ENCODE data around the gene SNAI3.

The SNAI3 gene

GRCh38 chr16:88702371-88703210 is 16.3 kb upstream of the SNAI3 start:
- Histone ChIP-seq H3K9me3 (ENCODE audit: control insufficient read depth, insufficient read depth, low read depth, low read length) (no peaks in the 10 kb centered on the region), H3K27ac (ENCODE audit: extremely low read depth, low read depth, low read length) (no peak overlapping the region), H3K36me3 (ENCODE audit: control insufficient read depth in 2 of 2, insufficient read depth in 1 of 2, low read length in 2 of 2) (peaks cover 0 to 38% of the 10 kb centered on the region in 2 experiments; a peak in 2 of 3 replicates), H3K4me1 (ENCODE audit: control insufficient read depth, insufficient read depth, low read length) (no peaks in the 10 kb centered on the region), H3K4me3 (ENCODE audit: low read depth, low read length) (no peak overlapping the region)
- CTCF ChIA-PET: interaction anchor here (1.3 kb wide), 1 partner anchor 17 kb away, joined by 3 read pairs; no protein-coding TSS in a partner anchor
- TF ChIP-seq, protein P1, sequence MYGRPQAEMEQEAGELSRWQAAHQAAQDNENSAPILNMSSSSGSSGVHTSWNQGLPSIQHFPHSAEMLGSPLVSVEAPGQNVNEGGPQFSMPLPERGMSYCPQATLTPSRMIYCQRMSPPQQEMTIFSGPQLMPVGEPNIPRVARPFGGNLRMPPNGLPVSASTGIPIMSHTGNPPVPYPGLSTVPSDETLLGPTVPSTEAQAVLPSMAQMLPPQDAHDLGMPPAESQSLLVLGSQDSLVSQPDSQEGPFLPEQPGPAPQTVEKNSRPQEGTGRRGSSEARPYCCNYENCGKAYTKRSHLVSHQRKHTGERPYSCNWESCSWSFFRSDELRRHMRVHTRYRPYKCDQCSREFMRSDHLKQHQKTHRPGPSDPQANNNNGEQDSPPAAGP (tag by site-specific recombination; IDR thresholded peaks at IDR 0.05): no peak
- no peak for TF ChIP-seq ZFP69B (tag by site-specific recombination; IDR thresholded peaks at IDR 0.05)
- TF ChIP-seq, protein P2, sequence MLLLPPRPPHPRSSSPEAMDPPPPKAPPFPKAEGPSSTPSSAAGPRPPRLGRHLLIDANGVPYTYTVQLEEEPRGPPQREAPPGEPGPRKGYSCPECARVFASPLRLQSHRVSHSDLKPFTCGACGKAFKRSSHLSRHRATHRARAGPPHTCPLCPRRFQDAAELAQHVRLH (tag by site-specific recombination; IDR thresholded peaks at IDR 0.05): no peak
- TF ChIP-seq BCL11B (tag by site-specific recombination; IDR thresholded peaks at IDR 0.05; ENCODE audit: low read depth): no peak
- no peak for TF ChIP-seq HIC1 (tag by site-specific recombination; IDR thresholded peaks at IDR 0.05)
- no peak for TF ChIP-seq KLF7 (tag by site-specific recombination; IDR thresholded peaks at IDR 0.05; ENCODE audit: borderline replicate concordance)
- no peak for TF ChIP-seq ZNF280D (tag by site-specific recombination; IDR thresholded peaks at IDR 0.05)
- TF ChIP-seq ZNF274 (IDR thresholded peaks at IDR 0.05; ENCODE audit: low read length): no peak
- no peak for TF ChIP-seq ZNF274 (tag by site-specific recombination; IDR thresholded peaks at IDR 0.05; ENCODE audit: borderline replicate concordance)
- TF ChIP-seq, protein P3, sequence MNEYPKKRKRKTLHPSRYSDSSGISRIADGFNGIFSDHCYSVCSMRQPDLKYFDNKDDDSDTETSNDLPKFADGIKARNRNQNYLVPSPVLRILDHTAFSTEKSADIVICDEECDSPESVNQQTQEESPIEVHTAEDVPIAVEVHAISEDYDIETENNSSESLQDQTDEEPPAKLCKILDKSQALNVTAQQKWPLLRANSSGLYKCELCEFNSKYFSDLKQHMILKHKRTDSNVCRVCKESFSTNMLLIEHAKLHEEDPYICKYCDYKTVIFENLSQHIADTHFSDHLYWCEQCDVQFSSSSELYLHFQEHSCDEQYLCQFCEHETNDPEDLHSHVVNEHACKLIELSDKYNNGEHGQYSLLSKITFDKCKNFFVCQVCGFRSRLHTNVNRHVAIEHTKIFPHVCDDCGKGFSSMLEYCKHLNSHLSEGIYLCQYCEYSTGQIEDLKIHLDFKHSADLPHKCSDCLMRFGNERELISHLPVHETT (tag by site-specific recombination; IDR thresholded peaks at IDR 0.05): no peak
- TF ChIP-seq HOXA7 (CRISPR knock-in tag; IDR thresholded peaks at IDR 0.05; ENCODE audit: borderline replicate concordance): no peak
- POLR2A ChIA-PET: interaction anchor here (1.0 kb wide), 1 partner anchor 27 kb away, joined by 10 read pairs; no protein-coding TSS in a partner anchor

DNA sequence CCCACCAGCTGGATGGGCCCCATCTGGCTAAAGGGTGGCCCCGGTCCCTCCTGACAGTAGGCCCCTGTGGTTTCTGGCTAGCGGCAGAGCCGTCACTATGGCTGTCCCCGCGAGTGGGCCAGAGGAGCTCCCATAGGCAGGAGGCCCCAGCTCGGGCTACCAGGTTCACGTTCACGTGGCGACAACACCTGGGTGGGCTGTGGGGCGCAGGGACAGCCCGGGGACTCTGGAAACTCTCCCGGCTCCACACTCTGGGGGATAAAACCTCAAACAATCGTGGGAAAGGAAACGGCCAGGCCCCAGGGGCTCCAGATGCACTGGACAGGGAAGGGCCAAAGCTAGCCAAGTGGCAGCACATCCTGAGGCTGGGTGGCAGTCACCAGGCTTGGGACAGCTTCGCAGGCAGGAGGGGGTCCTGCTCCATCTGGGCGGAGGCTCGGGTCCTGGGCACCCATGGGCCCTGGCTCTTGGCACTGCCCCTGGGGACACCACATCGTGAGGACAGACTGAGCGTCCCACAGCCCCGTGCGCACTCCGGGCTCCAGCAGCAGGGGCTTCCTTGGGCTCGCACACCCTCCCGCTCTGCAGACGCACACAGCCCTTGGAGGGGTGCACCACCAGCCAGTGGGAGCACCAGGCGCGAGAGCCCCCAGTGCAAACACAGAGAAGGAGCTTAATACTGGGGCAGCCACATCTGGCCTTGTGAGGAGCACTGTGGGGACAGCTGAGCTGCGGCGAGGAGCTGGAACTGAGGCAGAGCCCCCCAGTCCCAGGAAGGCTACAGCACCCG is 15.5 kb upstream of the SNAI3 start:
- TF ChIP-seq, protein P4, sequence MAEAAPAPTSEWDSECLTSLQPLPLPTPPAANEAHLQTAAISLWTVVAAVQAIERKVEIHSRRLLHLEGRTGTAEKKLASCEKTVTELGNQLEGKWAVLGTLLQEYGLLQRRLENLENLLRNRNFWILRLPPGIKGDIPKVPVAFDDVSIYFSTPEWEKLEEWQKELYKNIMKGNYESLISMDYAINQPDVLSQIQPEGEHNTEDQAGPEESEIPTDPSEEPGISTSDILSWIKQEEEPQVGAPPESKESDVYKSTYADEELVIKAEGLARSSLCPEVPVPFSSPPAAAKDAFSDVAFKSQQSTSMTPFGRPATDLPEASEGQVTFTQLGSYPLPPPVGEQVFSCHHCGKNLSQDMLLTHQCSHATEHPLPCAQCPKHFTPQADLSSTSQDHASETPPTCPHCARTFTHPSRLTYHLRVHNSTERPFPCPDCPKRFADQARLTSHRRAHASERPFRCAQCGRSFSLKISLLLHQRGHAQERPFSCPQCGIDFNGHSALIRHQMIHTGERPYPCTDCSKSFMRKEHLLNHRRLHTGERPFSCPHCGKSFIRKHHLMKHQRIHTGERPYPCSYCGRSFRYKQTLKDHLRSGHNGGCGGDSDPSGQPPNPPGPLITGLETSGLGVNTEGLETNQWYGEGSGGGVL (tag by site-specific recombination; IDR thresholded peaks at IDR 0.05): no peak
- TF ChIP-seq ZNF707 (tag by site-specific recombination; IDR thresholded peaks at IDR 0.05) (no peak), RBAK (tag by site-specific recombination; IDR thresholded peaks at IDR 0.05) (no peak), ZNF391 (tag by site-specific recombination; IDR thresholded peaks at IDR 0.05; ENCODE audit: borderline replicate concordance, low read depth) (no peak), ZSCAN16 (tag by site-specific recombination; IDR thresholded peaks at IDR 0.05) (no peak), ZNF24 (tag by site-specific recombination; IDR thresholded peaks at IDR 0.05) (no peak), ZNF624 (tag by site-specific recombination; IDR thresholded peaks at IDR 0.05) (no peak), REPIN1 (tag by site-specific recombination; IDR thresholded peaks at IDR 0.05; ENCODE audit: low read depth) (no peak), ZNF626 (tag by site-specific recombination; IDR thresholded peaks at IDR 0.05) (no peak)
- Histone ChIP-seq H3K4me3 (ENCODE audit: low read depth, low read length) (no peak overlapping the region), H3K9me3 (ENCODE audit: control insufficient read depth, insufficient read depth, low read depth, low read length) (no peaks in the 10 kb centered on the region), H3K27ac (ENCODE audit: extremely low read depth, low read depth, low read length) (no peak overlapping the region), H3K4me1 (ENCODE audit: control insufficient read depth, insufficient read depth, low read length) (no peaks in the 10 kb centered on the region), H3K36me3 (ENCODE audit: control insufficient read depth in 2 of 2, insufficient read depth in 1 of 2, low read length in 2 of 2) (peaks cover 0 to 45% of the 10 kb centered on the region in 2 experiments; a peak in 2 of 3 replicates)
- POLR2A ChIA-PET: no interaction called here
- CTCF ChIA-PET: interaction anchor here (0.5 to 1.3 kb wide), 3 partner anchors 17 to 49 kb away, joined by 3 to 5 read pairs (median 4); no protein-coding TSS in a partner anchor
